Fibroblast of lung (primary cell): ENCODE results near the gene NLGN2.

Experiments used
- CTCF ChIP-seq, 2 donors: IDR thresholded peaks in 1 of 2; conservative IDR thresholded peaks in 1 of 2; 1 replicate in 1 of 2; 2 replicates in 1 of 2; pipeline ENCODE4 v1.5.1; 2011 to 2012; ENCODE audit warnings: low read length in 2 of 2, control low read depth in 1 of 2, inconsistent platforms in 1 of 2, low read depth in 1 of 2, mild to moderate bottlenecking in 1 of 2
- EZH2 ChIP-seq: IDR thresholded peaks from 2 replicates; pipeline ENCODE4 v1.5.1; 2012; ENCODE audit warnings: low read length, control low read depth, mild to moderate bottlenecking; ENCODE audit errors: missing control alignments

DNA sequence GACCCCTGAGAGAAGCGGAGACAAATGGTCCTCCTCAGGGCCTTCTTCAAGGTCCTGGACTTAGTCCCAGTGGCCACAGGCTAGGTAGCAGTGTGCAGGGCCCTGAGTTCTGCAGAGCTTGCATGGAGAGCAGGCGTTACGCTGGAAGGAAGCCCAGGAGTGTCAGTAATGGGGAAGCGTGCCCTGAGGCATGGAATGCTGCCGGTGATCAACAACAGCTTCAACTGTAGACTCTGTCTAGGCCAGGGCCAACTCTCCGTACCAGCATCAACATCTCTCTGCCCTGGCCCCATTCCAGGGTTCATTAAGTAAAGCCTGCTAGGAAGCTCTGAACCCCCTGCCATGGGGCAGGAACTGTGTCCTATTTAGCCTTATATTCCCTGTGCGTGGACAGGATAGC lies 27.3 kb upstream of the NLGN2 start:
- TF ChIP-seq CTCF (conservative IDR thresholded peaks at IDR 0.05 in 1 of 2, IDR thresholded peaks at IDR 0.05 in 1 of 2; ENCODE audit: low read depth in 1 of 2, low read length in 2 of 2) (no peak), EZH2 (no peak)
